Measurements from ENCODE around the gene TLNRD1.

TLNRD1 gene

DNA sequence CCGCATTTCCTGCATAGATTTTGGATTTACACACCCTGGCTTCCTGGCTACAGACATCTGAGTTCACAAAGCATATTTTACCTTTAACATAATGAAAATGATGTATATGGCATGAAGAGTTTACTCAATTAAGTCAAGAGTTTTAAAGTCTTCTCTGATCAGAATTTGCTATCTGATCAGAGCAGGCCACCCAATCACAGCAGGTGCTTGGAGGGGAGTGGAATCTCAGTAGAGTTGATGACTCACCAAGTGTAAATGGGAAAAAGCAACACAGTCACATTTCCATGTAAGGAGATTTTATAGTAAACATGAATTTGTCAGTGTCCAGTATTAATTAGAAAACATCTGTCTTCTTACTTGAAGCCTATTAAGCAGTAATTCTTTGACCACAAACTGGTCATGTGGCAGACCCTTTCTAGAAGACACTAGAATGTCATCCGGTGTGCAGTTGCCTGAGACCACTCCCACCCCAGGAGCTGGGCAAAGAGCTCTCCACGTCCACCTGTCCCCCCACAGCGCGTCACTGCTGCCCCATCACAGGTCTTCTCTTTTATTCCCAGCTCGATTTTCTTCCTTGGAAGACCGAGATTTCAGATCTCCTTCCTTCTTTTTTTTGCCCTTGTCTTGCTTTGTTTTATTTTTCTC, 21.9 kb upstream of the TLNRD1 start:
- no peak for FAIRE-seq

DNA sequence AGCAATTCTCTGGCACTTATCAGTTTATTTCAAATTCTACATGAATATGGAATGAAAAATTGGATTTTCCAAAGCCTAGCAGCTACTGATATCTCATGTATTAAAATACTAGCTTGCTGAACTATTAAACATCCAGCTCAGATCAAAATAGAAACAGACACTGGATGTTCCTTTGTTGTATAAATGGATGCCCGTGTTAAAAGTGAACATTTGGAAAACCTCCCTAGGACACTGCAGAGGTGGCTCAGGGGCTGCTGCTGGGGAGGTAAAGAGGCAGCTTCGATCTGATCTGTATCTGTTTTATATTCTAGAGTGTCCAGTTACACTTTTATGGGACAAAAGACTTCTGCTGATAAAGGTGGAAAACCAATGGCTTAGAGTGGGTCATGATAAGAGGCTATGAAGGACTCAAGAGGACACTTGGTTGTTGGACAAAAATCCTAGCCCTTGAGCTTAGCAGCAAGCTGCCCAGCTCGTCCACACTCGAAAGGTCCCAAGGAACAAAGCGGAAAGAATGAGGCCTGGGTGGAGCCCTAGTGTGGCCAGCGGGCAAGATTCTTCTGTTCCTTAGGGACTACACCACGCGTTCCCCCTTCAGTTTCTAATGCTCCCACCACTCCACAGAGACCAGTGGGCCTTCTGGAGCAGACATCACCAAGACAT, 21.1 kb upstream of the TLNRD1 start:
- no peak for FAIRE-seq

DNA sequence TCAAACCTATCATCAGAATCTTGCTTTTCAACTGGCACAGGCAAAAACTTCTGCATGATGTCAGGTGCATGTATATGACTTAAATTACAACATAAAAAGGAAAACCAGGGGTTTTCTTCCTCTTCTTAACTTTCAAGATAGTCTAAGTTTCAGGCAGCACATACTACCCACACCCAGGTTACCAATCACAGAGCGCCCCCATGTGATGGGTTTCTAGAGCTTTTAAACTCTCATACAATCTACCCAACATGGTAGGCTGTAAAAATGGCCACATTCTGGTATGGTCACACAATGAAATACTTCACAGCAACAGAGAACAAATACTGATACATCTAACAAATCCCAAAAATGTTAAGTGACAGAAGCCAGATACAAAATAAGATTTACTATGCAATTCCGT, 18.5 kb upstream of the TLNRD1 start:
- no peak for FAIRE-seq

DNA sequence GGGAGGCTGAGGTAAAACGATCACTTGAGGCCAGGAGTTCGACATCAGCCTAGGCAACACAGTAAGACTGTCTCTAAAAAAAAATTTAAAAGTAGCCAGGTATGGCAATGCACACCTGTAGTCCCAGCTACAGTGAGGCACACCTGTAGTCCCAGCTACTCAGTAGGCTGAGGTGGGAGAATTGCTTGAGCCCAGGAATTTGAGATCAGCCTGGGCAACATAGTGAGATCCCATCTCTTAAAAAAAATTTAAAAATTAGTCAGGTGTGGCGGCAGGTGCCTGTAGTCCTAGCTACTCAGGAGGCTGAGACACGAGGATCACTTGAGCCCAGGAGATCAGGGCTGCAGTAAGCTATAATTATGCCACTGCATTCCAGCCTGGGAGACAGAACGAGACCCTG, 17.9 kb upstream of the TLNRD1 start:
- FAIRE-seq = no peak

DNA sequence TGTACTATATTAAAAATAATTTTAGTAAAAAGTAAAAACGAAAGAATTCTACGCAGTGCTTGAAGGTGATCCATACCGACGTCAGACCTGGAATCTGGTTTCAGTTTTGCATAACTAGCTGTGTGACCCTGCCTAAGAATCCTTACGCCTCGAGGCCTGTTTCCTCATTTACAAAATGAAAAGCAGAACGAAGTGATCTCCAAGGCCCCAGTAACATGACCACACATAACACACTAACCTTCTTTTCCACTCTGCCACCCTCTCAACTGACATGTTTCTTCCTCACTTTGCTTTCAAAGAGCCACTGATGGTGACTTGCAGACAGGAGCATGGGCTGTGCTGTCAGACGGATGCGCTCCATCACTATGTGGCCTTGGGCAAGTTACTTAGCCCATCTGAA, 15.9 kb upstream of the TLNRD1 start:
- FAIRE-seq = no peak

DNA sequence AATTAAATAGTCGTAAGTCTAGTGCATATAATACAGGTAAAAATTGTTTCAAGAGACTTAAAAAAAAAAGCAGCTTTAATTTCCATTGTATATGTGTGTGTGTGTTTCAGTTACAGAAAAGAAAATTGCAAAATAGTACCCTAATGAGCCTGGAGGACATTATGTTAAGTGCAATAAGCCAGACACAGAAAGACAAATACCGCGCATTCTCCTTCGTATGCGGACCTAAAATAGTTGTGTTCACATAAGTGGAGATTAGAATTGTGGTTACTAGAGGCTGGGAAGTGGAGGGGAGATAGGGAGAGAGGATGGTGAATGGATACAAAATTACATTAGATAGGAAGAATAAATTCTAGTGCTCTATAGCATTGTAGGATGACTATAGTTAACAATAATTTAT, 14.7 kb upstream of the TLNRD1 start:
- no peak for FAIRE-seq

DNA sequence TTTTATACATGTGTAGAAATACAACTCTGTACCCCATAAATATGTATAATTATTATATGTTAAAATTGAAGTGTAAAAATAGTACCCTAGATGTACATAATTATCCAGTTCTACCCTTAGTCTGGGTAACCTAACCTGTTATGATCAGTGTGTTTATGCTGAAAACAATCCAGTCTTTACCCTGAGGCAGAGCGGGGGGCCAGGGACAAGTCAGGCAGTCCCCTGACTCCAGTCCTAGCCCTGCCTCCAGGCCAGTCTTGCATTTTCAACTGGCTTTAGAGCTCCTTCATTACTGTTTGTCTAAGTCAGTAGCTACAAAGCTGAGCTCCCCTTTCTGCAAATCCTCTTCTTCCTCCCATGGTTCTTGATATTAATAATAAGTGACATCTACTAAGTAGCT, 14.2 kb upstream of the TLNRD1 start:
- FAIRE-seq = no peak

DNA sequence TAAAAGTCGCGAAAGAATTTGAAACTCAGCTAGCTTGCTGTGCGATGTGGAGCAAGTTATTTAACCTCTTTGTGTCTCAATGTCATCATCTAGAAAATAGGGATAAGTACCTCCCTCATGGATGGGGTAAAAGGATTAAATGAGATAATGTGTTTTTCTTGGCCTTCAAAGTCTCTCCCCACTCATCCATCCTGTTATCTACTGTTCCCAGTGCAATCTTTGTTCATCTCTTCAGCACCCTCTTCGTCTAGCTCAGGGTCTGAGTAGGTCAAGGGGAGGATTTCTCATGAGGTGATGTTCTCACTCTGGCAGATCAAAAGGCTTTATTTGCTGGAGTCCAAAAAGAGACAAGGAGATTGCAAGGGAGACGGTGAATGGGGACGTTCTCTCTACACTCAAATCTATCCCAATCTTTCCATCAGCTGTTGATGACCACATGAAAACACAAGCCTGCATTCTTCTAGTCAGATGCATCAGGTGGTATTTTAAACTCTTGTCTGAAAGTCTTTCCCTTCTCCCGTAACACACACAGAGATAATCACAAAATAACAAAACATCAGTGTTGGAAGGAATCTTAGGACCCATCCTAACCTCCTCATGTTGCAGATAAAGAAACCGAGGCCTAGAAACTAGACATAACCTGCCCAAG, 12.5 kb upstream of the TLNRD1 start:
- FAIRE-seq = no peak

DNA sequence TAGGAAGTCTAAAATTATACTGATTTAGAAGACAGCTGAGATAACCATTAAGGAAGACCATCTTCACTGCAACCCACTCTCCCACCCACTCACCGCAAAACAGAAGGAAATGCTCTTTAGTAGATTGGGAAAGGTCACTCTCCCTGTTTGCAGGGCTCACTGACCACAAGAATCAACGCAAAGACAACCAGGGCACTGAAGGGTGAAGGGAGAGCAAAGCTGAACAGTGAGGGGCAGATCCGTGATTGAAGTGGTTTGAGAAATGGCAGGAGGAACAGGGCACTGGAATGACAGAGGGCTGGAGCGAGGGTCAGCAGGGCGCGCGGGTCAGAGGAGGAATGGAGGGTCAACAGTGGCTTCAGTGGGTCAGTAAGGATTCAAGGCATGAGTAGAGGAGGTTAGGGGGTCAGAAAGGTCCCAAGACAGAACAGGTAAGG, 11.6 kb upstream of the TLNRD1 start:
- no peak for FAIRE-seq

DNA sequence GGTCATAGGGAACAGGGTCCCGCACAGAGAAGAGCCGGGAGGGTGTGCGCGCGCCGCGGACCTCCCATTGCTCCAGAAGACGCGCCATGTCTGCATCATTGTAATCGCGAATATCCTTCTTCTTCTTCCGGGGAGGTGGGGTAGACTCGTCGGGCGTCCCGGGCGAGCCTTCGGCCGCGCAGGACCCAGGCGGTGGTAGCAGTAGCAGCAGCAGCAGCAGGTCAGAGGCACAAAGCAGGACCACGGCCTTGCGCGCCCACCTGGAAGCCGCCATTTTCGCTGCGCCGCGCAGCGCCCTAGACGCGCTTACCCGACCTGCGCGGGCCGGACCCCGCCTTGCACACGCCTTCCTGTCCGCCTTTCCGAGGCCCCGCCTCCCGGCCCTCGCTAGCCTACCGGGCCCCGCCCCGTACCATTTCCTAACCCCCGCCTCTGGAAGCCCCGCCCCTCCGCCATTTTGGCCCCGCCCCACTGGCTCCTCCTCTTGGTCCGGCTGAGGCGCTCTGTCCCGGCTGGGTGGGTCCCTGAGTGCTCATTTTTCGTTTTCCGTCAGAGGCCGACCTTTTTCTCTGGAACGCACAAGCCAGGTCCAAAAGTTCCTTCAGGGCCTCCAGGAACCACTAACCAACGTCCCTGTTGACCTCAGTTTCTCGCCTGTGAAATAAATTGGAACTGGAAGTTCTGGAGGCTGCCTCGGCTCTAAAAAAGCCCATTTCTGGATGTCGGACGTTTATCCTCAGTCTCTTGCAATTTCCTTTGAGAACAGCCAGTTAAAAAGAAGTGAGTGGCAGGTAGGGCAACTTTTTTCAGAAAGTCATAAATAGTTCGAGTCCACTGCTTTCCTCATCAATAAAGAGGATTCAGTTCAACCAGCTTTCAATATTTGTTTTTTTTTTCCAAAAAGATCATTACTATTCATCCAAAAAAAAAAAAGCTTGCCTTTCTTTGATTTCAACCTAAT, 10.9 kb upstream of the TLNRD1 start, which contains the start of gene MESD:
MESD (minus strand) TSS at position 302 of the 961 bp plus-strand sequence; CDS start at position 274, 28 bp downstream.
- FAIRE-seq = no peak

DNA sequence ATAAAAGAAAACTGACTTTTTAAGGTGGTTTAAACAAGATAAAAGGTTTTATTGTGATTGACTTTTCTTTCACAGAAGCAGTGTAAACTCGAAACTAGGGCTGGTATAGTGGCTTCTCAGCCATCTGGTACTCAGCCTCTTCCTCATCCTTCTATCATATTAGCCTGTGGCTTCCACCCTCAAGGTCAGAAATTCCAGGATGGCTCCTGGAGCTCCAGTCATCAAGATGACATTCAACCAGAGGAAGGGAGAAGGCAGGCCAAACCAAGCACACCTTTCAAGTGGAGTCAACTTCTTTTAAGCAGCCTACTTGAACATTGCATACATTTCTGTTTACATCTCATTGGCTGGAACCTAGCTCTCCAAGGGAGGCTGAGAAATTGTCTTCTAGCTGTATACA, 9.8 kb upstream of the TLNRD1 start:
- FAIRE-seq = no peak

DNA sequence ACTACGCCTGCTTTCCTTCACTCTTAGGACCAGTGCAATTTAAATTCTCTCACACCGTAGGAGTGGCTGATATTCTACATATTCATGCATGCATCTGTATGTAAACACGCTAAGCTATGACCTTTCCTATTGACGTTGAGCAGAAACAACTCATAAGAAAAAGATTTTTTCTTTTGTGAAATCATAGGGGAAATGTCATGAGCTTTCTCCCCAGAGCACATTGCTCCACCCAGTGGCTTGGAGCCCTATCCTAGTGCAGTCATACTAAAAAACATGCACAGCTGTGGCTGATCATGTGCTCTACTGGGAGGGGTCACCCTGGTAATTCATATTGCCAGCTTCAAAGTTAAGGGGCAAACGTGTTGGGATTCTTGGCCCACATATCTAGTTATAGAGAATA, 9.3 kb upstream of the TLNRD1 start:
- no peak for FAIRE-seq

DNA sequence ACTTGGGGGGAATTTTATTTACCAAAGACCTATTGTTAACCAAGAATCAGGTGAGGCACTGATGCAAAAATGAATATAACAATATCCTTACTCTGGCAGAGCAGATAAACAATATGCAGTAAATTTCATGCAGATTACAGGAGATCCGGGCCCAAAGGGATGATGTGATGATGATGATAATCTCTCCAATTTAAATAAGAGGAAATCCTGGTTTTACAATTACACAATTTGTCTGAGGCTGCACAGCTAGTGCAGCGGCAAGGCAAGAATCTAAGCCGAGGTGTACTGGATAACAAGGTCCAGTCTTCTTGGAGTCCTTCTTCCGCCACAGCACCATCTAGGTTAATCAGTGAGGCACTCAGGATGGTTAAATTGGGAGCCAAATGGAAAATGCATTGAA, 8.7 kb upstream of the TLNRD1 start:
- FAIRE-seq = no peak

DNA sequence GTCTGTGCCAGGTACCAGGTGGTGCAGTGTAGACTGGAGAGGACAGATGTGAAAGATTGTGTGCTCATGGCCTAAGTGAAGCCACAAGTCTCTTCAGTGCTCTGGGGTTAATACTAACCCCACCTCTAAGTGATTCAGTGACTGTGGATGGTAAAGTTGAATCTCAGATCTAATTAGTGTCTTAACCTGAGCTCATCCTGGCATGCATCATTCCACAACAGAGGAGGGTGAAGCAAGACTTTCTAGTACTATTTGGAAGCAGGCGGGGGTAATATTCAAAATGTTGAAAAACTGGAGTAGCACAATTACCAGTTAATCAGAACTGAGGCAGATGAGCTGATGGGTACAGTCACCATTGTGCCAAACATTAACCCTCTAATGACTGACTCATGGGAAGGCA, 8.3 kb upstream of the TLNRD1 start:
- no peak for FAIRE-seq

DNA sequence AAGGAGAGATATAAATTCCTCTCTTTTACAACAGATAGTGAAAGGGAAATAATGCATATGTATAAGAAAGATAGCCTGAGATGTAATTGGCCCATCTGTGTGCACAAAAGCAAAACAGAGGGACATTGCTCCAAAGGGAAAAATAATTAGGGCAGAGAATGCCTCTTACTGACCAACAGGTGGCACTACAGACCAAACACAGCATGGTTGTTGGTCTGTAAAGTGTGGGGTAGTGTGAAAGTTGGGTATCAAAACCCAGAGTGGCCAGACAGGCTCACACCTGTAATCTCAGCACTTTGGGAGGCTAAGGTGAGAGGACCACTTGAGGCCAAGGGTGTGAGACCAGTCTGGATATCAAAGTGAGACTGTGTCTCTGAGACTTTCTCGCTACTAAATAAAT, 4.5 kb upstream of the TLNRD1 start:
- no peak for FAIRE-seq

DNA sequence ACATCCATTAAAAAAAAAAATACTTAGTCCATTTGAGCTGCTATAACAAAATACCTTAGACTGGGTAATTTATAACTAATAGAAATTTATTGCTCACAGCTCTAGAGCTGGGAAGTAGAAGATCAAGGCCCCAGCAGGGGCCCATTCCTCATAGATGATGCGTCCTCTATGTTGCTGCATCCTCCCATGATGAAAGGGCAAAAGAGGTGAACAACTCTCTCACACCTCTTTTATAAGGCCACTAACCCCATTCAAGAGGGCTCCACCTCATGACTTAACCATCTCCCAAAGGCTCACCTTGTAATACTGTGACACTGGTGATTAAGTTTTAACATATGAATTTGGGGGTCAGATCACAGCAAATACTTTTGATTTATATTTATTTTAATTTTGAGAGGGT, 3.0 kb upstream of the TLNRD1 start:
- no peak for FAIRE-seq

DNA sequence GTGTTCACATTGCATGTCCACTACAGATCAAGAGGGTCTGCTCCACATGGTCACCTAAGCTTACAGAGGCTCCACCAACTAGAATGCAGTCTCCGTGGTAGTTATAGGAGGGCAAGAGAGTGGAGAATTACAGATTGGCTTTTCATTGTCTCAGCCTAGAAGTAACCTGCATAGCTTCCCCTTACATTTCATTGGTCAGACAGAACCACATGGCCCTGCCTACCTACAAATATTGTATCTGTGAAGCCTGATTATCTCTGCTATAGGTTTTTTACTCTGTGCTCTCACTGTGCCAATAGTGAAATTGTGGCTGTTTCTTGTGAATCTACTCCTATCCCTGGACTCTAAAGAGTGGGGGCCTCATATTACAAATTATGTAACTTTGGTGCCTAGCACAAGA, 2.5 kb upstream of the TLNRD1 start:
- FAIRE-seq = no peak

DNA sequence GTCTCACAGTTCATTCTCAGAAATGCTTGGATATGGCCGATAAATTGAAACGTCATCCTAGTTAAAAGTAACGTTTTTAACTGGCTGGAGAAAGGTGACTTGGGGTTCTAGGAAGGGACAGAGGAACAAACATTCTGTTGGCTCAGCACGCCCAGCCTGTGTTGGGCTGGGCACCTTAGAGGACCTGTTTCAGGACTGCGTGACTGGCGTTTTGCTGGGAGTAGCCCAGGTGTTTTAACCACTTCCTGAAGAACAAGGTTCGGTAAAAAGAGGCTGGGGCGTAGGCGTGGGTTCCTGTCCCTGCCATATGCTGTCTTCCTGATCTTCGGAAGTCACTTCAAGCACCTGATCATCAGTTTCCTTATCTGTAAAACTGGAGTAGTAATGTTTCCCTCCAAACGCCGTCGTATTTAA, 1.1 kb upstream of the TLNRD1 start:
- FAIRE-seq = no peak

DNA sequence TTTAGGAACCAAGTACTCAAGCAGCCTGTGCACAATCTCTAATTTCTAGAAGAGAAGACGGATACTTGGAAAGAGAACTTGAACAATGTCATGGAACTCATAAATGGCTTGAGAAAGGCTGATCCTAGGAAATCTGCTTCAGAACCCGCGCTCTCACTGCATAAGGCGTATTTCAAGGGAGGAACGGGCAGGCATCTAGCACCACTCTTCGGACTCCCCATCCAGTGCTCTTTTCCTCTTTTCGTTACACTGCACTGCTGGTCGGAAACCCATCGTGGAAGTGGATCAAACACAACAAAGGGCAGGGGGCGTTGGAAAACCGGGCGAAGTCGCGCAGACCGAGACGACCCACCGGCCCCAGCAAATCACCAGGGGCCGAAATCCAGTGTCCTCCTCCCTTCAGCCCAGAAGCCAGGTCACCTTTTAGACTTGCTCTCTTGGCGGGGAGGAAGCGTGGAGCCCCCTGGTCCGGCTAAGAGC, 539 bp upstream of the TLNRD1 start:
- no peak for FAIRE-seq

DNA sequence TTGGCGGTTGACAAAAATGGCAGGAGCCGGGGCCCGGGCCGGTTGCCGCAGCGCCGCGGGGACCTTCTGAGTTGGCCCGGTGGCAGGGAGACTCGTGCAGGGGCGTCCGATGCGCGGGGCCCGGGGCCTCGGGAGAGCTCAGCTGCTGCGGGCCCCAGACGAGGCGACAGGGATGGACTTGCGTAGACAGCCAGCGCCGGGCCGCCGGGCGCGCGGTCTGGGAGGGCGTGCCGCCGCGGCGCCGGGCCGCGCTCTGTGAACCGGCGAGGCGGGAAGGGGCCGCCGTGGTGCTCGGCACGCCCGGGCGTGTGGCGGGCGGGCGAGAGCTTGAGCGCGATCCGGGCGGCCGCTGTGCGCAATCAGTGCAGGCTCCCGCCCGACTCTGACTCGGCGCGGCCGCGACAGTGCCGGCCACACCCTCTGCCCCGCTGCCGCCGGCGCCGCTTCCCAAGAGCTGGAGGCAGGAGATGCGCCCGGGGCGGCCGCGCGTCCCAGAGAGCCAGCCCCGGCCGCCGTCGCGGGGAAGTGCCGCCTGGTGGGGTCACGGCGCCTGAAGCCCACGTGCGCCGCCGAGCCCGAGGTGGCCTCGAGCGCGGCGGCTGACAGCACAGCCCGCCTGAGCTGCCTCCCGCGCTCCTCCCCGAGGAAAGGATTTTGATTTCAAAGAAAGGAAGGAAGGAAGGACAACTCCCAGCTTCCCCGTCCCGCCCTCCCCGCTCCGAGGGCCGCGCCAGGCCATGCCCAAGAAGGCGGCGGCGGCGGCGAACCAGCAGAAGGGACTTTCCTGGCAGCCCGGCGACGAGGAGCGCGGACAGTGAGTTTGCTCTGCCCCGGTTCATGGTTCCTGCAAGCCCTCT, 657 bp downstream of the TLNRD1 start:
- FAIRE-seq = no peak

DNA sequence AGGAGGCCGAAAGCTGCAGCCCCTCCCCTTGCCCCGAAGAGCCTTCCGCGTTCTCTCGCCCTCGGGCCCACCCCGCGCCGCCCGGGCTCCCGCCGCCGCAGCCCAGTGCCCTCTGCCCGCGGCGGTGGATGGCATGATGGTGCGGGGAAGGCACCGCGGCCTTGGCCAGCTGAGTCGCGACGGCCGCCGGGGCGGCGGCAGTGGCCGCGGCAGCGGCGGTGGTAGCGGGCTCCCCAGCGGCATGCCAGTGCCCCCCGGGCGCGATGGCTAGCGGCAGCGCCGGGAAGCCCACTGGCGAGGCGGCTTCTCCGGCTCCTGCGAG, 1.2 kb downstream of the TLNRD1 start:
- FAIRE-seq = no peak

Data from colon (tissue), 2 donors.